Gastroesophageal sphincter (tissue), 4 donors: Measurements from ENCODE around the gene EDAR. TPM values are rescaled to one million over a fixed set of nuclear protein-coding genes. Genes with fewer than 3 reads are reported as not detected.

ENCODE experiments used
- ATAC-seq: fragments of 150-250 bp; one replicate; pipeline ENCODE4 v1.9.1; 2016; ENCODE audit warnings: mild to moderate bottlenecking, moderate library complexity
- H3K27ac ChIP-seq, 4 donors: fragments of 200-600 bp; sonication (generic) in 3 of 4; 1 replicate in 3 of 4; 2 replicates in 1 of 4; pipeline ENCODE4 v1.5.1; 2016 to 2019
- H3K27me3 ChIP-seq: fragments of 200-600 bp; sonication (generic); one replicate; pipeline ENCODE4 v1.5.1; 2019
- H3K36me3 ChIP-seq, 2 donors: fragments of 200-600 bp; sonication (generic); one replicate each; pipeline ENCODE4 v1.5.1; 2019; ENCODE audit warnings: control low read depth in 1 of 2
- H3K4me1 ChIP-seq, 3 donors: fragments of 200-600 bp; sonication (generic); 1 replicate in 2 of 3; 2 replicates in 1 of 3; pipeline ENCODE4 v1.5.1; 2016 to 2019; ENCODE audit warnings: control low read depth in 2 of 3
- H3K4me3 ChIP-seq, 2 donors: fragments of 200-600 bp; sonication (generic); one replicate each; pipeline ENCODE4 v1.5.1; 2019; ENCODE audit warnings: mild to moderate bottlenecking in 1 of 2, moderate library complexity in 1 of 2
- H3K9me3 ChIP-seq, 3 donors: fragments of 200-600 bp; sonication (generic); one replicate each; pipeline ENCODE4 v1.5.1; 2017 to 2019; ENCODE audit warnings: control low read depth in 2 of 3
- EP300 ChIP-seq: sonication (generic); formaldehyde crosslinking; IDR thresholded peaks from one replicate; pipeline ENCODE4 v1.6.1; 2017; ENCODE audit warnings: antibody characterized with exemption, mild to moderate bottlenecking
- POLR2A ChIP-seq, 2 donors: fragments of 450-650 bp; IDR thresholded peaks; one replicate each; pipeline ENCODE4 v1.6.1; 2017; ENCODE audit warnings: antibody characterized with exemption in 2 of 2, mild to moderate bottlenecking in 2 of 2, moderate library complexity in 1 of 2
- POLR2AphosphoS5 ChIP-seq: sonication (generic); formaldehyde crosslinking; IDR thresholded peaks from one replicate; pipeline ENCODE4 v1.6.1; 2017; ENCODE audit warnings: antibody characterized with exemption
- WGBS, 2 donors: methylation state at CpG; one replicate each; pipeline ENCODE4 v1.1.5; 2018; ENCODE audit warnings: low coverage in 1 of 2; 5-methylcytosine and 5-hydroxymethylcytosine counted together
- total RNA-seq, 4 donors: library from RNA; depleted of rRNA; stranded (reverse); fragments of >200 nt; gene quantifications; one replicate each; pipeline ENCODE4 v1.1.0, GENCODE V29; 2016
- TF ChIP-seq, protein P1 (sequence below), 4 experiments: fragments of 200-600 bp in 2 of 4; fragments of 450-650 bp in 2 of 4; sonication (generic) in 1 of 4; IDR thresholded peaks; one replicate each; pipeline ENCODE4 v1.5.1; 2017 to 2019; ENCODE audit warnings: antibody characterized with exemption in 4 of 4, mild to moderate bottlenecking in 2 of 4, moderate library complexity in 2 of 4

Gene EDAR
- total RNA-seq, 4 donors from 2014 or later = 0.92 TPM; not detected in 3

DNA sequence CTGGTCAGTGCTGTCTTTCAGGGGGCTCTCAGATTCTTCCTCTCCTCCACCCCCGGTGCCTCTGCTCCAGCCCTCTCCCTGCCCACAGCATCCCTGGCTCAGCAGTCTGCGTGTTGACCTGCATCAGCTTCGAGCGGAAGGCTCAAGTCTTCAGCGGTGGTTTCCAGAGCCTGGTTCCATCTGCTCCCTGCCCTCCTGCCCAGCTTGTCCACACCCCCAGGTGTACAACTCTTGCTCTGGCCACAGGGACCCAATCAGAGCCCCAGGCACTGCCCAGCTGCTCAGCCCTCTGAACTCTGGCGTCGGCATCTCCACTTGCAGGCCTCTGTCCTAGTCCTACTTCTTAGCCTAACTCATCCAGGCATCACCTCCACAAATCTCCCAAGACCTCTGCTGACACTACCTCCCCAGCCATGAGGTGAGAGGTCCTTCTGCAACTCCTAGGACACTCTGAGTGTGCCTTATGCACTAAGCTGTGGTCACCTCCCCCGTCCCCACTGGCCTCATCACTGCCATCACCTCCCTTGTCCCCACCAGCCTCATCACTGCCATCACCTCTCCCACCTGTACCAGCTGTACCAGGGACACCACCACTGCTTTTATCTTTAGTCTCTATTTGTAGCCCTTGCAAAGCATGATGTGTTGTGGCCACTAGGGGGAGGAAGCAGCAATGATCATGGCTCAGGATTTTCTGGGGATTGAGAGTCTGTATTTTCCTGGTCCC is 60.9 kb downstream of the EDAR start:
- H3K4me3 ChIP-seq = no peak overlapping the region
- TF ChIP-seq, protein P1, sequence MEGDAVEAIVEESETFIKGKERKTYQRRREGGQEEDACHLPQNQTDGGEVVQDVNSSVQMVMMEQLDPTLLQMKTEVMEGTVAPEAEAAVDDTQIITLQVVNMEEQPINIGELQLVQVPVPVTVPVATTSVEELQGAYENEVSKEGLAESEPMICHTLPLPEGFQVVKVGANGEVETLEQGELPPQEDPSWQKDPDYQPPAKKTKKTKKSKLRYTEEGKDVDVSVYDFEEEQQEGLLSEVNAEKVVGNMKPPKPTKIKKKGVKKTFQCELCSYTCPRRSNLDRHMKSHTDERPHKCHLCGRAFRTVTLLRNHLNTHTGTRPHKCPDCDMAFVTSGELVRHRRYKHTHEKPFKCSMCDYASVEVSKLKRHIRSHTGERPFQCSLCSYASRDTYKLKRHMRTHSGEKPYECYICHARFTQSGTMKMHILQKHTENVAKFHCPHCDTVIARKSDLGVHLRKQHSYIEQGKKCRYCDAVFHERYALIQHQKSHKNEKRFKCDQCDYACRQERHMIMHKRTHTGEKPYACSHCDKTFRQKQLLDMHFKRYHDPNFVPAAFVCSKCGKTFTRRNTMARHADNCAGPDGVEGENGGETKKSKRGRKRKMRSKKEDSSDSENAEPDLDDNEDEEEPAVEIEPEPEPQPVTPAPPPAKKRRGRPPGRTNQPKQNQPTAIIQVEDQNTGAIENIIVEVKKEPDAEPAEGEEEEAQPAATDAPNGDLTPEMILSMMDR (IDR thresholded peaks at IDR 0.05) = peak in 3 of 4 experiments; percentile 34 to 64 (median 64)
- no peak for TF ChIP-seq POLR2AphosphoS5
- TF ChIP-seq POLR2A (IDR thresholded peaks at IDR 0.05) = no peak
- H3K36me3 ChIP-seq = no peaks in the 10 kb centered on the region
- peaks cover 11% of the 10 kb centered on the region for H3K27me3 ChIP-seq
- H3K27ac ChIP-seq = no peak overlapping the region
- peaks cover 0 to 19% (median 0%) of the 10 kb centered on the region in 3 donors for H3K4me1 ChIP-seq
- no peak for ATAC-seq
- H3K9me3 ChIP-seq = no peaks in the 10 kb centered on the region
- 60 to 83% methylated on average over 1 to 8 of the region's 8 CpGs for WGBS, 2 donors

DNA sequence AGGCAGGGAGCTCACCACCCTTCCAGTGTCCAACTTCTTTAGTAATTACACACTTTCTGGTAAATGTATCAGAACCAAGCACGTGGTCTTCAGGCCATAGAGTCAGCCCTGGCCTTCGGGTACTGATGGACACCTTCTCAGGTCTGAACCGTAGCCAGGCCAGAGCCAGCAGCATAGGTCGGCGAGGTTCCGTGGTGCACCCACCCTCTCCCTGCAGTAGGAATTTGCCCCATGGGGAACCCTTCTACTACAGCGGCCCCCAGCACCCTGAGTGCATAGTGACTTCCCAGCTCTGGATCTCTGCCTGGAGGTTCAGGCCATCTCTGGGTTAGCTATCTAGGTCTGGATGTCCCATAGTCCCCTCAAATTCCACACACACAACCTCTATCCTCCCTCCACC is 61.6 kb downstream of the EDAR start:
- Histone ChIP-seq H3K36me3 (no peaks in the 10 kb centered on the region), H3K4me3 (no peak overlapping the region), H3K4me1 (peaks cover 0 to 26% (median 0%) of the 10 kb centered on the region in 3 donors), H3K9me3 (no peaks in the 10 kb centered on the region), H3K27me3 (peaks cover 11% of the 10 kb centered on the region), H3K27ac (no peak overlapping the region)
- ATAC-seq = no peak
- TF ChIP-seq POLR2AphosphoS5 (no peak), EP300 (no peak), POLR2A (IDR thresholded peaks at IDR 0.05) (no peak)
- TF ChIP-seq, protein P1 (IDR thresholded peaks at IDR 0.05) = no peak
- 83% methylated on average over 1 of the region's 7 CpGs; no CpG with 5 or more reads in 1 of the 2 donors for whole genome bisulfite sequencing, 2 donors

DNA sequence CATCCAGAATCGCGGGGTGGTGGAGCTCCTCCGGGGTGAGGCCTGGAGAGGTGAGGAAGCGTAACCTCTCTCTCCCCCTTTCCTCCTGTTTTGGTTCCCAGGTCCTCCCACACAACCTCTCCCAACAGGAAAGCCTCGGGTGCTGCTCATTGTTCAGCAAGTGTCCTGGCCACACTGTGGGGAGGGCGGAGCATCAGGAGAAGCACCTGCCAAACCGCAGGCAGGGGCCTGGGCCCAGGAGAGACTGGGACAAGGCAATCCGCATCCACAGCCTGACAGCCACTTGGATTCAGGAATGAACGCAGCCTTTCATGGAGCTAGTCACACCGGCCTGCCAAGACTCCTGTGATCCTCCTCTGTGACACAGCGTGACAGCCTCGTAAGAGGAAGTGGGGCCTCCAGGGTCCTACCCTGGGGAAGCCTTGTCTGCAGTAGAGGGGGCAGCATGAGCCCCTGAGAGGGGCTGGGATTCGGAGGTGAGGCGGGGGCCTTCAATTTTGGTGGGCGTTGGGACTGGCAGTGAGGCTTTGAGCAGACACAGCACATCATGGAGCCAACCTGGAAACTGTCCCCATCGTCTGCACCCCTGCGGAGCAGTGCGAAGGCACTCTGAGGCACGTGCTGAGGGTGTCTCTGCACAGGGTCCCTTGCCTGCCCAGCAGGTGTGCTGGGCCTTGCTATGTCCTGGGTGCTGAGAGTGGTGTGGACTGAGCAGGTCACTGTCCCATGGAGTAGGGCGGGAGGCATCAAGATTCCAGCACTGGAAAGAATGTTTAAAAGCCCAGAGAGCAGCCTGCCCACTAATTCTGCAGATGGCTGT is 62.2 kb downstream of the EDAR start:
- no peak for ATAC-seq
- H3K9me3 ChIP-seq = no peaks in the 10 kb centered on the region
- peaks cover 11% of the 10 kb centered on the region for H3K27me3 ChIP-seq
- no peak overlapping the region for H3K4me3 ChIP-seq
- WGBS, 2 donors = 73% methylated on average over 2 of the region's 20 CpGs; no CpG with 5 or more reads in 1 of the 2 donors
- no peaks in the 10 kb centered on the region for H3K36me3 ChIP-seq
- H3K27ac ChIP-seq = no peak overlapping the region
- H3K4me1 ChIP-seq = peaks cover 0 to 27% (median 0%) of the 10 kb centered on the region in 3 donors
- TF ChIP-seq EP300 = no peak
- TF ChIP-seq POLR2AphosphoS5 = no peak
- TF ChIP-seq, protein P1 (IDR thresholded peaks at IDR 0.05) = no peak
- no peak for TF ChIP-seq POLR2A (IDR thresholded peaks at IDR 0.05)

DNA sequence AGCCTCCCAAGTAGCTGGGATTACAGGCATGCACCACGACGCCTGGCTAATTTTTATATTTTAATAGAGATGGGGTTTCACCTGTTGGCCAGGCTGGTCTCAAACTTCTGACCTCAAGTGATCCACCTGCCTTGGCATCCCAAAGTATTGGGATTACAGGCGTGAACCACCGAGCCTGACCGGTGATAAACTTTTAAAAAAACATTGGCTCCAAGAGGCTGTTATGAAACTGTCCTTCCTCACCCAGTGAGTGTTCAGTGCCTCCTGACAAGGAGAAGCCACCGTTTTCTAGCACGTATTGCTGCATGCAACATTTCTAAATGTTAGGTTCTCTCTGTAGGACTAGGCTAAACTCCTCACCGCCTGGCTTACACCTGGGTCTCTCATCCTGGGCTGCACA is 63.3 kb downstream of the EDAR start:
- Histone ChIP-seq H3K27me3 (peaks cover 9% of the 10 kb centered on the region), H3K4me3 (no peak overlapping the region), H3K36me3 (no peaks in the 10 kb centered on the region), H3K9me3 (no peaks in the 10 kb centered on the region), H3K4me1 (peaks cover 0 to 27% (median 0%) of the 10 kb centered on the region in 3 donors), H3K27ac (no peak overlapping the region)
- TF ChIP-seq POLR2AphosphoS5 (no peak), EP300 (no peak), POLR2A (IDR thresholded peaks at IDR 0.05) (no peak)
- TF ChIP-seq, protein P1 (IDR thresholded peaks at IDR 0.05) = no peak
- no peak for ATAC-seq
- 61 to 89% methylated on average over 3 to 5 of the region's 8 CpGs for WGBS, 2 donors
